H7 (cell line): ENCODE data around the gene PHF21A. TPM values are rescaled to one million over a fixed set of nuclear protein-coding genes. Genes with fewer than 3 reads are reported as not detected.
A peak's percentile ranks its signal among the peaks of the same experiment; 100 is the strongest.
"Not testable (repeated sequence)": the region's sequence is repeated elsewhere in the genome, so short reads cannot be mapped to it uniquely, and the experiment has no call there.

Source experiments
- DNase-seq: peaks from one replicate; pipeline ENCODE4 v3.0.0; 2012
- H3K27me3 ChIP-seq: 2 replicates; pipeline ENCODE4 v1.6.0; 2011; ENCODE audit warnings: mild to moderate bottlenecking, low read length; ENCODE audit not compliant: control insufficient read depth, insufficient read depth
- H3K36me3 ChIP-seq: replicated peaks from 2 replicates; pipeline ENCODE4 v1.5.1; 2011; ENCODE audit warnings: low read length; ENCODE audit not compliant: control insufficient read depth, insufficient read depth
- H3K4me3 ChIP-seq: 2 replicates; pipeline ENCODE4 v1.5.1; 2011; ENCODE audit warnings: low read depth, mild to moderate bottlenecking, control low read depth, low read length, moderate library complexity; ENCODE audit not compliant: insufficient read depth
- total RNA-seq: library from RNA; depleted of rRNA; stranded (reverse); fragments of >200 nt; shearing (Covaris generic); gene quantifications from 2 replicates; pipeline ENCODE4 v1.2.3, GENCODE V29; 2014

Gene PHF21A
- total RNA-seq, 1 experiment from 2014 or later, result 10.1 TPM

- Histone ChIP-seq H3K4me3 (no peak overlapping the region), H3K36me3 (no peaks in the 10 kb centered on the region), H3K27me3 (no peaks in the 10 kb centered on the region)
- DNase-seq, result no peak
Observed at GRCh38 chr11:46130286-46130940, 9.2 kb upstream of the PHF21A start.

- DNase-seq, result no peak
- Histone ChIP-seq H3K27me3 (no peaks in the 10 kb centered on the region), H3K4me3 (no peak overlapping the region), H3K36me3 (no peaks in the 10 kb centered on the region)
Observed at GRCh38 chr11:46129133-46129532, 7.9 kb upstream of the PHF21A start.

GRCh38 chr11:46127150-46127638 is 5.9 kb upstream of the PHF21A start:
- no peak overlapping the region for H3K4me3 ChIP-seq
- no peak for DNase-seq
- no peaks in the 10 kb centered on the region for H3K27me3 ChIP-seq
- H3K36me3 ChIP-seq, result no peaks in the 10 kb centered on the region

GRCh38 chr11:46125284-46125683 is 4.0 kb upstream of the PHF21A start:
- Histone ChIP-seq H3K36me3 (no peaks in the 10 kb centered on the region), H3K27me3 (no peaks in the 10 kb centered on the region), H3K4me3 (no peak overlapping the region)
- no peak for DNase-seq

- no peak for DNase-seq
- Histone ChIP-seq H3K36me3 (no peaks in the 10 kb centered on the region), H3K27me3 (no peaks in the 10 kb centered on the region), H3K4me3 (peak overlapping the region; percentile 64)
Observed at GRCh38 chr11:46122945-46123715, 1.9 kb upstream of the PHF21A start.

GRCh38 chr11:46121724-46122477 is 647 bp upstream of the PHF21A start:
- Histone ChIP-seq H3K4me3 (peak overlapping the region; percentile 64), H3K27me3 (no peaks in the 10 kb centered on the region), H3K36me3 (no peaks in the 10 kb centered on the region)
- peak; percentile 81 for DNase-seq

GRCh38 chr11:46120346-46121300 is 631 bp downstream of the PHF21A start:
- Histone ChIP-seq H3K36me3 (no peaks in the 10 kb centered on the region), H3K4me3 (peak overlapping the region; percentile 55), H3K27me3 (no peaks in the 10 kb centered on the region)
- DNase-seq, result peak; percentile 79

- Histone ChIP-seq H3K36me3 (no peaks in the 10 kb centered on the region), H3K27me3 (no peaks in the 10 kb centered on the region), H3K4me3 (peak overlapping the region; percentile 55)
- peak; percentile 72 for DNase-seq
Observed at GRCh38 chr11:46119352-46120216, 1.7 kb downstream of the PHF21A start.

GRCh38 chr11:46118702-46119351 is 2.4 kb downstream of the PHF21A start:
- Histone ChIP-seq H3K27me3 (no peaks in the 10 kb centered on the region), H3K4me3 (peak overlapping the region; percentile 55), H3K36me3 (no peaks in the 10 kb centered on the region)
- no peak for DNase-seq

GRCh38 chr11:46117842-46118241 is 3.4 kb downstream of the PHF21A start:
- DNase-seq, result no peak
- Histone ChIP-seq H3K4me3 (no peak overlapping the region), H3K27me3 (no peaks in the 10 kb centered on the region), H3K36me3 (no peaks in the 10 kb centered on the region)

GRCh38 chr11:46116712-46117037 is 4.6 kb downstream of the PHF21A start:
- H3K36me3 ChIP-seq, DNase-seq, H3K4me3 ChIP-seq, H3K27me3 ChIP-seq: not testable (repeated sequence)

- no peaks in the 10 kb centered on the region for H3K36me3 ChIP-seq
- no peak overlapping the region for H3K4me3 ChIP-seq
- H3K27me3 ChIP-seq, result no peaks in the 10 kb centered on the region
- DNase-seq, result no peak
Observed at GRCh38 chr11:46116007-46116711, 5.1 kb downstream of the PHF21A start.
